Effector CD4-positive, alpha-beta T cell (primary cell): ENCODE data around the gene SLC6A4. TPM values are rescaled to one million over a fixed set of nuclear protein-coding genes. Genes with fewer than 3 reads are reported as not detected.

Experiments
- DNase-seq: peaks from one replicate; pipeline ENCODE4 v3.0.0-alpha.2; 2020
- total RNA-seq: gene quantifications from one replicate; lab custom pipeline; 2026; lab: John Stamatoyannopoulos, UW

Gene SLC6A4
- not detected for total RNA-seq

DNA sequence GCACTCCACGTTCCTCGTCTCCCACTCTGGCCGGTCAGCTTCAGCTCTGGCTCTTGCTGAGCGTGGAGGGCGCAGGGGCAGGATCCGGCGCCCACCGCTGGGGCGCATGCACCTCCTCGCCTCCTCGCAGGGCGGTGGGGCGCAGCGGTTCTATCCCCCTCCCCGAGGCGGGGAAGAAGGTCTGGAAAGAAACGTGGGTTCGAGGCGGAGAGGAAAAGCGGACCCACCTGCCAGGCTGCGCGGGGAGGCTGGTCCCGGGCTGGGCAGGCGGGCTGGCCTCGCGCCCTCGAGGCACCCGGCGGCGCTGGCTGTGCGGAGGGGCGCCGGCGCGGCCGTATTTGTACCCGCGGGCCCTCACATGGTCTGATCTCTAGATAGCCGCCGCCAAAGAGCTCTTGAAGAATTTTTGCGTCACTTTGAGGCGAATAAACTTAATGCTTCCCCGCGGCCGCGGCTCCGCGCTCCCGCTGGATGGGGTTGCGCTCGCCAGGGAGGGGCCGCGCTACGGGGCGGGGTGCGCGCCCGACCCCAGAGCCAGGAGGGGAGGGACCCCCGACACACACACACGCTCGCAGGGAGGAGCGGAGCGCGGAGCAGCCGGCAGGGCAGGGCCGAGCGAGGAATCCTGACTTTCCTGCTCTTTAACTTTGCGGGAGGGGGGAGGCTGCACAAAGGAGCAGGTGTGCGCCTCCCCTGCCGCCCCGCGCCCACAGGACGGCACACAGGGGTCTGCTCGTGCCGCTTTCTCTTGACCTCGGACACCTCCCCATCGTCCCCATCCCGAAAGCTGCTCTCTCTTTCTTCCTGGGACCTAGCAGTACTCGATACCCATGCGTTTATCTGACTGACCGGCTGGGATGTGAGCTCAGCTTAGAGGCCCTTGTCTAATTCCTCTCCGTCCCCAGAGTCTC is at the start of gene SLC6A4:
Gene SLC6A4, minus strand, starts transcription at position 312 of the 911 bp plus-strand sequence. CDS start 13,739 bp downstream, outside the sequence.
- no peak for DNase-seq

- no peak for DNase-seq
Measured at GRCh38 chr17:30279156-30279555, 43.7 kb upstream of the SLC6A4 start.

DNA sequence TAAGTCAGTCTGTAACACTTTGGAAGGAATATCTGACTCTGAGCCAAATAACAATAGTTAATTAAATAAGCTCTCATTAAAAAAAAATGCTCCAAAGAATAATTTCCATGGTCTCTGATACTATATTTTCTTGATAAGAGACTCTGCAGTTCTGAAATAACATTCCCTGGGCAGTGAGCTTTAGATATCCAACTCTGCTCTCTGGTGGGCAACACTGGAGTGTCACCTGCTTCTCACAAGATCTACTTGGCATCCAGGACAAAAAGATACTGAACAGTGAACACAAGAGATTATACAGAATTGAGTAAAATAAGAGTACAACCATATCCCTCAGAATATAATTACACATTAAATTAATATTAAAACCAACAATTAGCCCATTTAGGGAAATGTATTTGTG is 42.5 kb upstream of the SLC6A4 start:
- DNase-seq = no peak

DNA sequence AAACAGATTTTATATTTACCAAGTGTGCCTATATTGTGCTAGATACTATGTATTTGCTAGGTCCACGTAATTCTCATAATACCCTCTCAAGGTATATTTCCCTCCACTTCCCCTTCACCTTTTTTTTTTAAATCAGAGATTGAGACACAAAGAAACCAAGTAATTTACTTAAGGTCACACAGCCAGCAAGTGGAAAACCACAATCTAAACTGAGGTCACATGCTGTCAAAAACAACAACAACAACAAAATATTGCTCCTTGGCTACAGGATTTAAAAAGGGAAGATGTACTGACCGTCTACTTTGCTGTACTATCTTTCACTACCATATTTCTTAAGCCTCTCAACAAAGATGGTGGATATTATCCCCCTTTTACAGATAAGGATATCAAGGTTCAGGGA is 40.4 kb upstream of the SLC6A4 start:
- no peak for DNase-seq

- DNase-seq = no peak
Measured at GRCh38 chr17:30274887-30275286, 39.4 kb upstream of the SLC6A4 start.

GRCh38 chr17:30273373-30273772 is 37.9 kb upstream of the SLC6A4 start:
- no peak for DNase-seq

GRCh38 chr17:30271102-30271501 is 35.6 kb upstream of the SLC6A4 start:
- DNase-seq = no peak

DNA sequence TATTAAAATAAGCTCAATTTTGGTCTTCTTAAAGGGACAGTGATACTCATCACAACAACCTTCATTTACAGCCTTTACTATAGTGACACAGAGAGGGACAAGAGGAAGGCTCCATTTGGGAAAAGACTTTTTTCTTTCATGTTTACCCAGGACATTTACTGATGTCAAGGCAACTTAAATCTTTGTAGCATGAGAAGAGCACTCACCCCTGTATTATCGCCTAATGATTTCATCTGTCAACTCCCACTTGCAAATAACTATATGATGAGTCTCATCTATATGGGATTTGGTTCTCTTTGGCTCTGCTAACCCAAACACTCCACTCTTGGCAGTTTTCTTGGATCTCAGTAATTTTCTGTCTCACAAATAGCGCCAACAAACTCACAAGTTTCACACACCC is 32.1 kb upstream of the SLC6A4 start:
- no peak for DNase-seq

DNA sequence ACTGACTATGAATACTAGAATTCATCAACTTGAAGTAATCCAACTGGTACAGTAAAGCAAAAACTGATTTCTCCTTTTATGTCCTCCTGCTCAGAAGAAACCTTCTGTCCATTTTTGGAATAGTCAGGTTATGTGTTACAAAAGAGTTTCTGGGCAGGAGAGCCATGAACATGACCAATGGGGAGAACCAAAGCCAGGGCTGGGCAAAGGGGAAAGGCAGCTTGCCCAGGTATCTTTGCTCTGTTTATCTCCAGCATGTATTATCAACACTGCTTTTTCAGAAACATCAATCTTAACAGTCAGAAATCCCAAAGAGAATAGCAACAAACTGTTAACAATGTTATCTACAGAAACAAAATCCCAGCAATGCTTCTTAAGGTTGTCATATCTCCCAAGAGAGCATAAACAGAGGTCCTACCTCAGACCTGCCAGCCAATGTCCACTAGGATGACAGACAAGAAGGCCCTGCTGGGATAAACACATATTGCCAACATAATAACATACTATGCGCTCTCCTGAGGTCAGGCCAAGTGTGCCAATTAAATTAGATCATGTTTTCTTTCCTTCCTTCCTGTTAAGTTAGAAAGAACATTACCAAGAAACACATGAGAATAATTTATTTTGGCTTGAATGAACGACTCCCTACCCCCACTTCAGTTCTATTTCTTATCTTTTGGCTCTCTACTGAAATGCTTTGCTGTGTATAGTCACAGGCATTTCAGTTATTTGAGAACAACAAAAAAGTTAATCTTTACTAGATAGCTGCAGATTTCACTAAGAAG is 28.2 kb upstream of the SLC6A4 start:
- no peak for DNase-seq

GRCh38 chr17:30256756-30257506 is 21.4 kb upstream of the SLC6A4 start:
- DNase-seq = no peak

GRCh38 chr17:30254150-30254549 is 18.7 kb upstream of the SLC6A4 start:
- DNase-seq = no peak

DNA sequence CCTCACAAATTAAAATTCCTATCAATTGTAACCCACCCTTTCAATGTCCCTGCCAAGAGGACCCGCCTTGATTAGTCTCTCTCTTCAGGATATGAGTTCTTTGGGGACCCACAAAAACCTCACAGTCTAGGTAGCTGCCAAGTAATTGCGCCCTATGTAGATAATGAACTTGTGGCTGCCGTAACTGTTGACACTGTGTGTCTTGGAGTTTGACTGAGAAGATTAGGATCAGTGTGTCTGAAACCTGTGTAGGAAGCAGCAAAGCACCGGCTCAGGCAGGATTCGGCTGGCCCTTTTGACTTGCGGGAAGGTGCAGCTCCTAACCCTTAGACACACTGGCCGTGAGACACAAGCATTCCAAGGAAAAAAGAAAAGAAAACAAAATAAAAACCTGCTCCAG is 17.8 kb upstream of the SLC6A4 start:
- no peak for DNase-seq

DNA sequence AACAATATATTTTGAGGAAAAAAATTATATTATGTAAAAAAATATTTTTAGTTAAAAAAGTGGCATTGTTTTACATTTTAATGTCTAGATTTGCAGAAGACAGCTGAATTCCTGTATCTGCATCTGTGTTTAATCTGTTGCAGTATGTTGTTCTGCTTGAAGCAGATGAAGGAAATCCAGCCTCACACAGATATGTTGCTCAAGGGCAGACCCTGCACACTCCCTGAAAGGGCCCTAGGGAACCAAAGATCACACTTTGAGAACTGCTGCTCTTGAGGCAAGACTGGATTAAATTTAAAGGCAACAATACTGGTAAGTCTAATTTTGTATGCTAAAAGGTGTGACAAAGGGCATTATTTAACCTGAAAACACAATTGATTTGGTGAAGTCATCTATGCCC is 16.4 kb upstream of the SLC6A4 start:
- DNase-seq = no peak

DNA sequence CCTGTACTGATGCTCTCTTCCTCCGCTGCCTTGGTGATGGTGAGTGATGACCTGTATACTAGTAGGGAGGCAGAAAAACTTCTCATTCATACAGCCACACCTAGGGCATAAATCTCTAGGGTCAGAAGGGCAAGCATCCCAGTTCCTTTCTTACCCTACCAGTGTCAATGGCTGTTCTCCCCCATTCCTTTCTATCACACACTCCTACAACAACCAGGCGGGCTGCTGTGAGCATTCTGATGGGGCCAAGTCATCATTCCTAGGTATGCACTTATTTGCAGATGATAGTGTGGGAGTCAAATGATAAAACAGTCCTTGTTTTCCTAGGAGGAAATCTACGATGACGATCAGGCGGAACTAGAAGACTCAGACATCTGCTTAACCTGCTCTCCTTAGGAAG is 14.0 kb upstream of the SLC6A4 start:
- DNase-seq = no peak

DNA sequence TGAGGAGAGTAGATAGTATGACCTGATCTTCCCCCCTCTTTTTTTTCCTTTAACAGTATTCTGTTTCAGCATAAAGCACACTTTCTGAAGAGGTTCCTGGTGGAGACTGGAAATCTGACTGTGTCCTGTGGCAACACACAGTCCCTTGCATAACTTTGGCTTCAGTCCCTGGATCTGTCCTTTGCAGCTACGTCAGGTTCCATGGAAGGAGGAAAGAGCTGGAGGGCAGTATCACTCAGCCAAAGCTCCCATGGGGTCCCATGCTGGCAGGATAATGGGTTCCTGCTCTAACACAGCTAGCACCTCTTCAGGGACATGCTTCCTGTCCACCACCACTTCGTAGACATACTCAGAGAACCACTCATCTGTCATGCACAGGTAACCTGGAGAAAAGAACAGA is 13.3 kb upstream of the SLC6A4 start:
- DNase-seq = no peak

DNA sequence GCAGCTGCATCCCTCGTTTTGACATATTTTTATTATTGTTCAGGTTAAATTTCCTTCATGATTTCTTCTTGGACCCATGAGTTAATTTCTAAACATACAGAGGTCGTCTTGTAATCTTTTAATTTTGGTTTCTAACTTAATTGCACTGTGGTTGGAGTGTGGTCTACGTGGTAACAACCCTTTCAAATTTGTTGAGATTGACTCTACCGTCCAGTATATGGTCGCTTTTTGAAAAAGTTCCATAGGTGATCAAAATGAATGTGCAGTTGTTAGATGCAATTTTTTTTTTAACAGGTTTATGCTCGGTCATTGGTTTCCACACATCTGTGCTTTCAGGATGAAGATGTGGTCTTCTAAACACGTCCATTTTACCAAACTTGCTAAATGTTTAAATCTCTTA is 11.0 kb upstream of the SLC6A4 start:
- no peak for DNase-seq

DNA sequence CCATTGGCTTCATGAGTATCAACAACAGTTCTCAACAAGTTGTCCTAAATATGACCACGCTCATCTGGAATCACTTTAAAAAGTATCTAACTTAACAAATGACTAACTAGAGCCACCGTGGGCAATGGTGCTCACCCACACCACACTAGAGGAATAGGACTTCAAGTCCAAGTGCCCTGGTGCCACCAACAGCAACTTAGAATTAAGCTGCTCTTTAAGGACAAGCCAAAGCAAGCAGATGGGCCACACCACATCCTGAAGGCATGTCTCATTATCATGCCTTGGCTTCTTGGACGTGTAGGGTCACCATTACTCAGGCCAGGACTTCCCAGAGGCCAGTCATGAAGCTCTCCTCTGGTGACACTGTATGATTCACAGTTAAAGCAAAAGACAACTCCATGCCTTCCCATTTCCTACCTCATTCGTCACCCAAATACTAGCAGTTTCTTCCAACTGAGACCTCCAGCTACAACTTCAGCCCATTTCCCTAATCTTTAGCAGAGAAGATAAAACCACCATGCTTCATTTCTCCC is 9.4 kb upstream of the SLC6A4 start:
- DNase-seq = no peak

DNA sequence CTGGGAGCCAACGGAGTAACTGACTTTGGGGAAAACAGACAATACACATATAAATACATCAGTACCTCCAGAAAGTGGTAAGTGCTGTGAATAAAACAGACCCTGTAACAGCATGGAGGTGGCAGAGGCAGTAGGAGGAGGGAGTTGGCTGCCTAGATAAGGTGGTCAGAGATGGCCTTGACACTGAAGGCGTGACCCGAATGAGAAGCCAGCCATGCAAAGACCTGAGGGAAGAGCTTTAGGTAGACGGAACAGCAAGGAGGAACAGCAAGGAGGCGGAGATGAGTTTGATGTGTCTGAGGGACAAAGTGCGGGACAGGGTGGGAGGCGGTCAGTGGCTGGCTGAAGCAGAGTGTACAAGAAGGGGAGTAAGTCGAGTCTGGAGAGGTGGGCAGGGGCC is 8.1 kb upstream of the SLC6A4 start:
- DNase-seq = no peak

GRCh38 chr17:30243002-30243401 is 7.5 kb upstream of the SLC6A4 start:
- no peak for DNase-seq

DNA sequence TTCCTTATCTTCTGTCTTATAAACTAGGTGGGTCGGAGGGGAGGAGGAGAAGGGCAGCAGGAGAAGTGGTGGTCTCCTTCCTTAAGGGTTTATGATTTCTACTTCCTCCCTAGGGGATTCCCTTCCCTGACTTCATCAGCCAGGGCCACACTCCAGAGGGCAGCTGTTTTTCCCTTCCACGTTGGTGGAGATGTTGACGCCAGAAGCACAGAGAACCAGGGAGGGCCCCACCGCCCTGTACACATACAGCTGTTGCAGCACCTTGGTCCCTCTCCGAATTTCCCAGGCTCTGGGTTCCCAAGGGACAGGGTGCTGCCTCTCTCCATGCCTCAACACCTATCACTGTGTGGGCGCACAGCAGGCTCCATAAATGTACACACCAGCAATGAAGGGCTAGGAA is 5.6 kb upstream of the SLC6A4 start:
- no peak for DNase-seq

DNA sequence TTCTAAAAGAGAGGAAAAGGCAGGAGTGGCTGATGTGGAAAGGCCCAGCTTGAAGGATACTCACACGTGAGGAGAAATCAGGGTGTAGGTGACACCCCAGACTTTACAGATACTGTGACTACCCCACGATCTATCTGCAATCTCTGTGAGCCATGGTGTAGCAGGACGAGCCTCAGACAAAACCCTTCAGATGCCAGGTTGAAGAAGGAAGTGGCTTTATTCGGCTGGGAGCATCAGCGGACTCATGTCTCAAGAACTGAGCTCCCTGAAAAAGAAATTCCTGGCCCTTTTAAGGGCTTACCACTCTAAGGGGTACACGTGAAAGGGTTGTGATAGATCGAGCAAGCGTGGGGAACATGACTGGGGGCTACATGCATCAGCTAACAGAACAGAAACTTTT is 4.7 kb upstream of the SLC6A4 start:
- no peak for DNase-seq

DNA sequence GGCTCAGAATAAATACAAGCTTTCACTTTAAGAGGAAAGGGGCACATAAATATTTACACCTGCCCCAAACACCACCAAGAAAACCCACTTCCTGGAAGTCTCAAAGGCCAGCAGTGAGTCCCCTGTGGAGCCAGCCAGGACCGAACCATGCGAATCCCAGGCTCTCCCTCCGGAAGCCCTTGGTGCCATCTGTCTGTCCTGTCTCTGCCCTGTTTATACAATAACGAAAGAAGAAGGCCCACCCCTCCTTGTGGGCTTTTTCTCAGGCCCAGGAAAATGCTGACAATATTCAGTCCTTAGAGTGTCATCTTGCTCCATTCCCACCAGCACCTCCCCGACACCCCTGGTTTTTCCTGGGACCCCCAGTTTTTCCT is 3.6 kb upstream of the SLC6A4 start:
- DNase-seq = no peak
